ENCODE measurements around the gene AP5Z1.

Gene AP5Z1

GRCh38 chr7:4766666-4767519 is 8.5 kb upstream of the AP5Z1 start:
- DNase-seq (ENCODE audit: low read depth in 2 of 2), result no peak

GRCh38 chr7:4768597-4769569 is 6.5 kb upstream of the AP5Z1 start:
- no peak for DNase-seq (ENCODE audit: low read depth in 2 of 2)

- DNase-seq (ENCODE audit: low read depth in 2 of 2), result no peak
These were observed 5.7 kb upstream of the AP5Z1 start for GRCh38 chr7:4769761-4770160.

DNA sequence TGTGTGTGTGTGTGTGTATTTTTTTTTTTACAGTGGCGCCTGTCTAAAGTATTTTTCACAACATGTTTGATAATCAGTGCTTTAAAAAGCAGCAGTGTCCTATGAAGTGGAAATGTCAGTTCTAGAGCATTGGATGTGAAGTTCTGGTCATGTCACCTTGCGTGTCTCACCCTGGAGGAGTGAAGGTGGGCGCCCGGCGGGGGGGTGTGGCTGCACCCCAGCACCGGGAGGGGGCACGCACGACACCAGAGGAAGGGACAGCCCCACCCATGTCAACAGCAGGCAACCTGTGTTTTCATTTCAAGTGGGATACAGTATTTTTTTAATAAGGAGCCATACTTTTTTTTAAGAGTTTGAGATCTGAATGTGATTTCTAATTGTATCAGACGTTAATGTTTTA is 4.5 kb upstream of the AP5Z1 start:
- no peak for DNase-seq (ENCODE audit: low read depth in 2 of 2)

DNA sequence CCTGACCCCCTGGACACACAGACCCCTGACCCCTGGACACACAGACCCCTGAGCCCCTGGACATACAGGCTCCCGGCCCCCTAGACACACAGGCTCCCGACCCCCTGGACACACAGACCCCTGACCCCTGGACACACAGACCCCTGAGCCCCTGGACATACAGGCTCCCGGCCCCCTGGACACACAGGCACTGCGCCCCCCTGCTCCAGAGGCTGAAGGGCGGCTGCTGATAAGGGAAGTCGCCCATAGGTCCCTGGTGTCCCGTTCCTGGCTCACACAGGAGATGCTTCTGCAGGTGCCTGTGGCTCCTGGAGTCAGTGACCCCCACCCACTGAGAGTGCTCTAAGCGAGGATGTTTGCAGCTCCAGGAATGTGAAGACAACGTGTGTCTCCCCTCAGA is 3.7 kb upstream of the AP5Z1 start:
- no peak for DNase-seq (ENCODE audit: low read depth in 2 of 2)

- DNase-seq (ENCODE audit: low read depth in 2 of 2), result no peak
These were observed 3.1 kb upstream of the AP5Z1 start for GRCh38 chr7:4772306-4772705.

- no peak for DNase-seq (ENCODE audit: low read depth in 2 of 2)
These were observed 1.4 kb upstream of the AP5Z1 start for GRCh38 chr7:4774007-4774406.

DNA sequence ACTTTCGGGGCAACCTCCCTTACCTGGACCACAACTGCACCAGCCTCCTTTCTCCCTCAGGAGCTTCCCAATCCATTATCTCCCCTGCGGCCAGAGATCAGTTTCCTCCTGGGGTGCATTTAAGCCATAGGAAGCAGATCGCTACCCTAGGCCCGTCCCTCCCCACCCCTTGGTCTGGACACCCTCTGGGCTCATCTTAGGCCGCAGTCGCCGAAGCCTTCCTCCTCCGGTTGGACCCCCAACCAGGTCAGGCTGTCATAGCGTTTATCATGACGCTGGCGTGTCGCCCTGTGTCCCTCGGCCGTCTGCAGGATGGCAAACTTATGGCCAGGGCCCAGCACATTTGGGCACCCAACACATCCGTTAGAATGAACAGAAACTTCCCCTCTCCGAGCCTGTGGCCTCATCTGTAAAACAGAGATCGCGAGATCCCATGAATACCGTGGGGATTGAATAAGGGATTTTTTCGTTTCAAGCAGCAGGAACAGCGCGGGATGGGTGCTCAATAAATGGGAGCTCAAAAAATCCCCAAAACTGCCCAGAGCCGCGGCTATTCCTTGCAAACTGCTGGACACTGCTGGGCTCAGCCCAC is 669 bp upstream of the AP5Z1 start:
- DNase-seq (ENCODE audit: low read depth in 2 of 2), result no peak

DNA sequence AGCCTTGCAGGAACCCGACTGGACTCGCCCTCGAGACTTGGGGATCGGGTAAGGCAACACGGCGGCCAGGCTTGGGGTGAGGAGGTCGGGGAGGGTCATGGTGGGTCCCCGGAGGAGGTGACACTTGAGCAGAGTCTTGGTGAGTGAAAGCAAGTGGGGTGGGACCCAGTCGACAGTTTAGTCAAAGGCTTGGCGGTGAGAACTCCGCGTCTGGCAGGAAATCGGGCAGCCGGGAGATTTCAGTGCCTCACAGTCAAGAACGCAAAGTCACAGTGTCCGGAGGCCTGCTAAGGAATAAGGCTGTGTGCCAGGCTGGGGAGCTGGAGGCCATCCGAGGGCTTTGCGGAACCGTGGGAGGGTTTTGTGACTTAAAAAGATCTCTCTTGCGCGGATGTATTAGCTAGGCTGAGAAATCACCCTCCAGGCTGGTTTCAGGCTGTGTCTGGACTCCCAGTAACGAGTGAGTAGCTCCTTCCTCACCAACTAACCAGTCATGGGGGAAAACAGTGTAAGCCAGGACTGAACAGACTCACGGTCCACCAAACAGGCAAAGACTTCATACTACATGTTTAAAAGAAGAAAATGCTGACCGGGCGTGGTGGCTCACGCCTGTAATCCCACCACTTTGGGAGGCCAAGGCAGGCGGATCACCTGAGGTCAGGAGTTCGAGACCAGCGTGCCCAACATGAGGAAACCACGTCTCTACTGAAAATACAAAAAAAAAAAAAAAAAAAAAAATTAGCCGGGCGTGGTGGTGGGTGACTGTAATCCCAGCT is 613 bp downstream of the AP5Z1 start:
- peak; percentile 13 for DNase-seq (ENCODE audit: low read depth in 2 of 2)

- no peak for DNase-seq (ENCODE audit: low read depth in 2 of 2)
These were observed 3.7 kb downstream of the AP5Z1 start for GRCh38 chr7:4779118-4779517.

GRCh38 chr7:4781366-4782069 is 6.1 kb downstream of the AP5Z1 start:
- no peak for DNase-seq (ENCODE audit: low read depth in 2 of 2)

DNA sequence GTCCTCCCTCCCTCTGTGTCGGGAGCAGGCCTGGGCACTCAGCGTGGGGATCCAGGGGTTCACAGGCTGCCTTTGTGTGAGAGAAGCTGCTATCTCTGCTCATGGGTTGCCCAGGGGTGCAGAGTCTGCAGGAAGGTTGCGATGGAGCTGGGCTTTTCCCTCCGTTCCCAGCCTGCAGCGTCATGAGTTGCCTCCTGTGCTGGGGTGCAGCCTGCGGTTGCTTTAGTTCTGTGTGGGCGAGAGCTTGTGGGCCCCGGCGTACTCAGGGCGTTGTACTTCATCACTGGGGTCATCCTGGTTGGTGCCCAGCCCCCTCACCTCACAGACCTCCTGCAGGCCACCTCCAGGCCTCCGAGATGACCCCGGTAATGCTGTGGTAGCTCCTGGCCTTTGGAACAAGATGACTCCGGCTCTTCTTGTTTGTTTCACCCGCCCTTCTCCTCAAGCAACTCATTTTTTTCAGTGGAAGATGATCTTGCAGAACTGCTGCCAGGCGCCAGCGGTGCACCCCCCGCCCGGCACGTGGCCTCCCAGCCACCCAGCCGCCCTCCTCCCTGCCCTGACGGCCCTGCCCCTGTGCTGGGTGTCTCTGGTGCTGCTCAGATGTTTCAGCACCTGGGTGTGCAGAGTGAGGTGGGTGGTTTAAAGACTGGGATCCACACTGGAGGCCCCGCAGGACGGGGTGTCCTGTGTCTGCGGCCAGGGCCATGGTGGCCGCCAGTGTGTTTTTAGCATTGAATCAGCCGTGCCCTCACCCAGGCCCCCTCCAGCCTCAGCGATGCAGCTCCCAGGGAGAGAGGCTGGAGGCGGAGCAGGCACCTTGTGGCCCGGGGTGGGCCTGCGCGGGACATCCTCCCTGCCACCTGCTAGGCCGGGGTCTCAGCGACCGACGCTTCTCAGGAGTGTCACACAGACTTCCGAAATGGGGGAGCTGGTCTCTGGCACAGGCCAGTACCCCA is 7.2 kb downstream of the AP5Z1 start:
- DNase-seq (ENCODE audit: low read depth in 2 of 2), result no peak

DNA sequence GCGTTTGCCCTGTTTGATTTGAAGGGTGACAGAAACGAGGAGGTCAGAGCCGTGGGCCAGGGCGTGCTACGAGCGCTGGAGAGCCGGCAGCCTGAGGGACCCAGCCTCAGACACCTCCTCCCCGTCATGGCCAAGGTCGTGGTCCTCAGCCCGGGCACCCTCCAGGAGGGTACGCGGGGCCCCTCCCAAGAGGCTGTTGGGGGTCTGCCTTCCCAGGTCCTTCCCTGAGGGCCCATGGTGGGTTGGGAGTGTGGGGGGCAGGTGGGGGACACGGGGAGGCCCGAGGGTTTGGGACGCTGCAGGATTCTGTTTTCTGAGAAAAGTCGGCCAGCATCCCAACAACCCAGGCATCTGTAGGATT is 7.8 kb downstream of the AP5Z1 start:
- DNase-seq (ENCODE audit: low read depth in 2 of 2), result no peak

- DNase-seq (ENCODE audit: low read depth in 2 of 2), result no peak
These were observed 8.4 kb downstream of the AP5Z1 start for GRCh38 chr7:4783762-4784351.

DNA sequence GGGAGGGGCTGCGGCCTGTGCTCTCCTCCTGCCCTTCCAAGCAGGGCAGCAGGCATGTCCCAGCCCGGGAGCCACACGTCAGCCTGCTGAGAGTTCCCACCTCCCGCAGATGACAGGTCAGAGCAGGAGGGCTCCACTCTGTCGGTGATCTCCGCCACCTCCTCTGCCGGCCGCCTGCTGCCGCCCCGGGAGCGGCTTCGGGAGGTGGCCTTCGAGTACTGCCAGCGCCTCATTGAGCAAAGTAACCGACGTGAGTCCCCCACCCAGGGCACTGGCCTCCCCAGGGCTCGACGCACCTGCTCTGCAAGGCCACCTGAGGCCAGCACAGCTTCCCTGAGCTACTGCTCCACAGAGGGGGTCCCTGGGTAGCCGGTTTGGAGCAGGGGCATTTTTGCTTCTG is 9.4 kb downstream of the AP5Z1 start:
- no peak for DNase-seq (ENCODE audit: low read depth in 2 of 2)

GRCh38 chr7:4785371-4785770 is 9.9 kb downstream of the AP5Z1 start:
- DNase-seq (ENCODE audit: low read depth in 2 of 2), result no peak

DNA sequence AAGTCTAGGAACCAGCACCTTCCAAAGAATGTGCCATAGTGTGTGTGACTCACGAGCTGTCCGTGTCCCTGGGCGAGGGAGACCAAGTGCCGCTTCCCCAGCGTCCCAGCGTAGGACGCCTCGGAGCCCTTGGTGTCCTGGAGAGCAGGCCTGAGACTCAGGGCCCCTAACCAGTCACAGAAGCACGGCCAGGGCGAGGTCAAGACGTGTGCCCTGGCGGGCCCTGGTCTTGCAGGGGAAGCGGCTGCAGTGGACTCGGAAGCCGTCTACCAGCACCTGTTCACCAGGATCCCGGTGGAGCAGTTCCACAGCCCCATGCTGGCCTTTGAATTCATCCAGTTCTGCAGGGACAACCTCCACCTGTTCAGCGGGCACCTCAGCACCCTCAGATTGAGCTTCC is 10.6 kb downstream of the AP5Z1 start:
- DNase-seq (ENCODE audit: low read depth in 2 of 2), result no peak

DNA sequence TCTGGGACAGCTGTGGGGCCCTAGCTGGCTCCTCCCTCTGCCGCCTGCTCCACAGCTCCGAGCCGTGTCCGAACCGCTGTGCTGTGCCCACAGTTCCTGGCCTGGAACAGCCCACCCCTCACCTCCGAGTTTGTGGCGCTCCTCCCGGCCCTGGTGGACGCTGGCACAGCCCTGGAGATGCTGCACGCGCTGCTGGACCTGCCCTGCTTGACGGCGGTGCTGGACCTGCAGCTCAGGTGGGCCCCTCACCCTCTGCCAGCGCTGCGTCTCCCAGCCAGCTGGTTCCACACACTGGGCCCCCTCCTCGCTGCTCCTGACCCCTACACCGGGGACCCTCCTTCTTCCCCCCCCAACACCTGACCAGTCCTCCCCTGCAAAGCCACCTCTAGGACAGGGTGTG is 12.1 kb downstream of the AP5Z1 start:
- DNase-seq (ENCODE audit: low read depth in 2 of 2), result no peak

DNA sequence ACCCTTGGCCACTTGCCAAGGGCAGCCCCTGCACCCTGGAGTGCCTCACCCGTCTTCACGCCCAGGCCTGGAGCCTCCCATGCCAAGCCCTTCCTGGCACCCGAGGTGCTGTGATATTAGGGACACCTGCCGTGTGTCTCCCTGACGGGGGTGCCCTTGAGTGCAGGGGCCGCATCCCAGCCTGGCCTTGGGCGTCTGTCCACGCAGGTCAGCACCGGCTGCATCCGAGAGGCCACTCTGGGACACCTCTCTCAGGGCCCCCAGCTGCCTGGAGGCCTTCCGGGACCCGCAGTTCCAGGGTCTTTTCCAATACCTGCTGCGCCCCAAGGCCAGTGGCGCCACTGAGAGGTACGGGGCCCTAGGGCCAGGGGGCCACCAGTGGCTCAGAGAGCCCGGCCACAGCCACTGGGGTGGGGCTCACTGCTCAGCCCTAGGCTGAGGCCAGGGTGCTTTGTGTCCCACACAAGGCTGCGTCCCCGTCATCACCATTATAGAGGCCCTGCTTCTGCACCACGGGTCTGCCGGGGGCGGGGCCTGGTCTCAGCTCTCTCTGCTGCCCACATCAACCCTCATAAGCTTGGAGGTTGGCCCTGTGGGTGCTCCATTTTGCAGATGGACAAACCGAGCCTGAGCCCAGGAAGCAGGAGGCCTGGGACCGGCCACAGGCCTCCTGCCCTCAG is 12.7 kb downstream of the AP5Z1 start:
- DNase-seq (ENCODE audit: low read depth in 2 of 2), result no peak

Measured in stimulated activated CD8-positive, alpha-beta memory T cell treated with anti-CD3 and anti-CD28 coated beads, Interleukin-15, amount 100 ng/mL, for 4 hours (primary cell).